Kidney (tissue), 14 donors: ENCODE measurements around the gene HMGN2. TPM values are rescaled to one million over a fixed set of nuclear protein-coding genes. Genes with fewer than 3 reads are reported as not detected.
A peak's percentile ranks its signal among the peaks of the same experiment; 100 is the strongest.

Source experiments
- DNase-seq, 5 donors: peaks; one replicate each; pipeline ENCODE4 v3.0.0-alpha.2; 2013 to 2020
- FAIRE-seq: peaks from 2 replicates; lab custom pipeline; 2012; peaks lifted over from hg19 to GRCh38; lab: Jason Lieb, UNC
- H3K27ac ChIP-seq, 2 donors: one replicate each; pipeline ENCODE4 v1.7.0; 2013; ENCODE audit warnings: low read depth in 2 of 2, low read length in 2 of 2, inconsistent platforms in 1 of 2
- H3K27me3 ChIP-seq: one replicate; pipeline ENCODE4 v1.7.1; 2013; ENCODE audit warnings: low read length, inconsistent platforms; ENCODE audit not compliant: control insufficient read depth, insufficient read depth
- H3K36me3 ChIP-seq, 3 donors: one replicate each; pipeline versions ENCODE4 v1.7.0 to v1.7.1; 2013; ENCODE audit warnings: low read length in 3 of 3, control low read depth in 1 of 3, inconsistent platforms in 1 of 3; ENCODE audit not compliant: insufficient read depth in 3 of 3, control insufficient read depth in 2 of 3
- H3K4me1 ChIP-seq, 3 donors: one replicate each; pipeline versions ENCODE4 v1.7.0 to v1.7.1; 2013; ENCODE audit warnings: low read length in 3 of 3, inconsistent platforms in 1 of 3, low read depth in 1 of 3; ENCODE audit not compliant: control insufficient read depth in 2 of 3, insufficient read depth in 2 of 3
- H3K4me3 ChIP-seq, 3 donors: one replicate each; pipeline versions ENCODE4 v1.7.0 to v1.8.1; 2013; ENCODE audit warnings: low read length in 3 of 3, control low read depth in 1 of 3, inconsistent platforms in 1 of 3
- H3K9ac ChIP-seq, 3 donors: one replicate each; pipeline versions ENCODE4 v1.7.0 to v1.7.1; 2013; ENCODE audit warnings: low read length in 3 of 3, control low read depth in 1 of 3, inconsistent platforms in 1 of 3
- H3K9me3 ChIP-seq, 3 donors: one replicate each; pipeline versions ENCODE4 v1.7.0 to v1.7.1; 2013; ENCODE audit warnings: low read length in 3 of 3, control low read depth in 1 of 3, inconsistent platforms in 1 of 3; ENCODE audit not compliant: control insufficient read depth in 2 of 3, insufficient read depth in 1 of 3
- CTCF ChIP-seq: IDR thresholded peaks from 3 replicates; pipeline ENCODE4 v1.5.1; 2012; ENCODE audit warnings: mild to moderate bottlenecking, moderate library complexity, borderline replicate concordance; ENCODE audit not compliant: insufficient read depth; ENCODE audit errors: extremely low read depth
- intact Hi-C: fragments of 100-400 bp; cut with DNase I; formaldehyde crosslinking; loops from one replicate; pipeline ENCODE4 v1.11.1; 2022
- polyA plus RNA-seq: library from polyadenylated mRNA; stranded (reverse); fragments of 350-450 nt; fragmentation: Illumina TruSeq; extraction: RNeasy Lipid Tissue Mini Kit (QIAGEN cat#74804); gene quantifications from one replicate; pipeline ENCODE4 v1.2.3, GENCODE V29; 2014; ENCODE audit warnings: low read depth, low replicate concordance; ENCODE audit not compliant: insufficient read depth
- total RNA-seq: library from RNA; stranded (reverse); fragmentation: NEBNext Ultra II Directional; extraction: Animal tissue kit (Norgen Biotek cat#: 25700); gene quantifications from one replicate; pipeline ENCODE4 v1.2.1, GENCODE V29; 2021
- donor health status: control.
- donor health status: control.
- donor health status: control.
- donor health status: control.
- donor health status: control.
- donor health status: DM: yes; HTN: yes; CAD: no.
- donor health status: Normal renal cell carcinoma (clear cell type).

HMGN2 gene
- total and polyA plus RNA-seq, 2 donors from 2014 or later: 362 to 413 TPM

- no peaks in the 10 kb centered on the region for H3K9me3 ChIP-seq
- intact Hi-C loops: no loop called here
- TF ChIP-seq CTCF: no peak
- no peak overlapping the region for H3K4me3 ChIP-seq
- H3K27ac ChIP-seq: no peak overlapping the region
- no peaks in the 10 kb centered on the region for H3K27me3 ChIP-seq
- no peak for DNase-seq
- no peaks in the 10 kb centered on the region for H3K4me1 ChIP-seq
- H3K9ac ChIP-seq: no peak overlapping the region
- no peaks in the 10 kb centered on the region for H3K36me3 ChIP-seq
- no peak for FAIRE-seq
Observed at GRCh38 chr1:26517766-26518049, 45.5 kb downstream of the HMGN2 start.

- no peak for TF ChIP-seq CTCF
- Histone ChIP-seq H3K27me3 (no peaks in the 10 kb centered on the region), H3K27ac (no peak overlapping the region), H3K4me3 (no peak overlapping the region), H3K9ac (no peak overlapping the region), H3K4me1 (no peaks in the 10 kb centered on the region), H3K9me3 (no peaks in the 10 kb centered on the region), H3K36me3 (no peaks in the 10 kb centered on the region)
- intact Hi-C loops: no loop called here
- no peak for DNase-seq
- no peak for FAIRE-seq
Observed at GRCh38 chr1:26518355-26518754, 46.1 kb downstream of the HMGN2 start.

- Histone ChIP-seq H3K4me3 (no peak overlapping the region), H3K9me3 (no peaks in the 10 kb centered on the region), H3K4me1 (no peaks in the 10 kb centered on the region), H3K36me3 (no peaks in the 10 kb centered on the region), H3K27me3 (no peaks in the 10 kb centered on the region), H3K9ac (no peak overlapping the region), H3K27ac (no peak overlapping the region)
- DNase-seq (peak in 1 of 5 donors; percentile 34), FAIRE-seq (no peak)
- intact Hi-C loops: no loop called here
- no peak for TF ChIP-seq CTCF
Observed at GRCh38 chr1:26520339-26520738, 48.1 kb downstream of the HMGN2 start.

GRCh38 chr1:26521669-26522030 is 49.4 kb downstream of the HMGN2 start:
- no peaks in the 10 kb centered on the region for H3K4me1 ChIP-seq
- H3K4me3 ChIP-seq: no peak overlapping the region
- H3K9ac ChIP-seq: no peak overlapping the region
- H3K27ac ChIP-seq: no peak overlapping the region
- no peaks in the 10 kb centered on the region for H3K27me3 ChIP-seq
- no peak for TF ChIP-seq CTCF
- H3K36me3 ChIP-seq: no peaks in the 10 kb centered on the region
- DNase-seq: peak in 2 of 5 donors; percentile 16 to 17
- no peaks in the 10 kb centered on the region for H3K9me3 ChIP-seq
- intact Hi-C loops: no loop called here
- no peak for FAIRE-seq
